Urothelium cell line (cell line): ENCODE results near the gene TFDP1.
"Not testable (repeated sequence)": the region's sequence is repeated elsewhere in the genome, so short reads cannot be mapped to it uniquely, and the experiment has no call there.

Experiments used
- DNase-seq: peaks from one replicate; pipeline ENCODE4 v3.0.0; 2011; ENCODE audit warnings: low spot score, mixed read lengths
- FAIRE-seq: peaks from 2 replicates; lab custom pipeline; 2011; peaks lifted over from hg19 to GRCh38; lab: Jason Lieb, UNC

Gene TFDP1

GRCh38 chr13:113594066-113594821, 9.7 kb downstream of the TFDP1 start:
- peak; percentile 90 for FAIRE-seq
- DNase-seq, result not testable (repeated sequence)

- DNase-seq (no peak), FAIRE-seq (no peak)
These were observed 10.6 kb downstream of the TFDP1 start for GRCh38 chr13:113595131-113595530.

GRCh38 chr13:113596321-113597200, 12.0 kb downstream of the TFDP1 start:
- FAIRE-seq (no peak), DNase-seq (no peak)

- FAIRE-seq, result no peak
- no peak for DNase-seq
These were observed 13.0 kb downstream of the TFDP1 start for GRCh38 chr13:113597391-113598080.

- DNase-seq (no peak), FAIRE-seq (no peak)
These were observed 13.5 kb downstream of the TFDP1 start for GRCh38 chr13:113598081-113598410.

GRCh38 chr13:113598481-113598880, 13.9 kb downstream of the TFDP1 start:
- no peak for FAIRE-seq
- no peak for DNase-seq

- no peak for FAIRE-seq
- no peak for DNase-seq
These were observed 14.8 kb downstream of the TFDP1 start for GRCh38 chr13:113599391-113599790.

- FAIRE-seq, result no peak
- no peak for DNase-seq
These were observed 16.9 kb downstream of the TFDP1 start for GRCh38 chr13:113601166-113602070.

- FAIRE-seq (no peak), DNase-seq (no peak)
These were observed 17.9 kb downstream of the TFDP1 start for GRCh38 chr13:113602291-113602988.

GRCh38 chr13:113603116-113603710, 18.7 kb downstream of the TFDP1 start:
- FAIRE-seq, result no peak

GRCh38 chr13:113604186-113604585, 19.6 kb downstream of the TFDP1 start:
- FAIRE-seq, result no peak
- no peak for DNase-seq

More at GRCh38 chr13:113603116-113603710, 18.7 kb downstream of the TFDP1 start:
- no peak for DNase-seq

GRCh38 chr13:113605461-113605860, 20.9 kb downstream of the TFDP1 start:
- no peak for DNase-seq
- FAIRE-seq, result no peak

- no peak for DNase-seq
- FAIRE-seq, result no peak
These were observed 21.4 kb downstream of the TFDP1 start for GRCh38 chr13:113605866-113606438.

- DNase-seq (no peak), FAIRE-seq (no peak)
These were observed 22.7 kb downstream of the TFDP1 start for GRCh38 chr13:113607056-113607888.

GRCh38 chr13:113607889-113608635, 23.5 kb downstream of the TFDP1 start:
- no peak for FAIRE-seq
- no peak for DNase-seq

- DNase-seq, result no peak
- FAIRE-seq, result no peak
These were observed 24.5 kb downstream of the TFDP1 start for GRCh38 chr13:113608967-113609533.

GRCh38 chr13:113609616-113610015, 25.1 kb downstream of the TFDP1 start:
- DNase-seq (no peak), FAIRE-seq (no peak)
